HG03521 (cell line): ENCODE measurements around the gene WDR12.
"Not testable (repeated sequence)": the region's sequence is repeated elsewhere in the genome, so short reads cannot be mapped to it uniquely, and the experiment has no call there.

Experiments used
- ATAC-seq: cut with Tn5 transposase; IDR thresholded peaks from one replicate; pipeline ENCODE4 v1.9.1; 2021; ENCODE audit warnings: mild to moderate bottlenecking, moderate library complexity; ENCODE audit not compliant: unreplicated experiment

WDR12 gene

DNA sequence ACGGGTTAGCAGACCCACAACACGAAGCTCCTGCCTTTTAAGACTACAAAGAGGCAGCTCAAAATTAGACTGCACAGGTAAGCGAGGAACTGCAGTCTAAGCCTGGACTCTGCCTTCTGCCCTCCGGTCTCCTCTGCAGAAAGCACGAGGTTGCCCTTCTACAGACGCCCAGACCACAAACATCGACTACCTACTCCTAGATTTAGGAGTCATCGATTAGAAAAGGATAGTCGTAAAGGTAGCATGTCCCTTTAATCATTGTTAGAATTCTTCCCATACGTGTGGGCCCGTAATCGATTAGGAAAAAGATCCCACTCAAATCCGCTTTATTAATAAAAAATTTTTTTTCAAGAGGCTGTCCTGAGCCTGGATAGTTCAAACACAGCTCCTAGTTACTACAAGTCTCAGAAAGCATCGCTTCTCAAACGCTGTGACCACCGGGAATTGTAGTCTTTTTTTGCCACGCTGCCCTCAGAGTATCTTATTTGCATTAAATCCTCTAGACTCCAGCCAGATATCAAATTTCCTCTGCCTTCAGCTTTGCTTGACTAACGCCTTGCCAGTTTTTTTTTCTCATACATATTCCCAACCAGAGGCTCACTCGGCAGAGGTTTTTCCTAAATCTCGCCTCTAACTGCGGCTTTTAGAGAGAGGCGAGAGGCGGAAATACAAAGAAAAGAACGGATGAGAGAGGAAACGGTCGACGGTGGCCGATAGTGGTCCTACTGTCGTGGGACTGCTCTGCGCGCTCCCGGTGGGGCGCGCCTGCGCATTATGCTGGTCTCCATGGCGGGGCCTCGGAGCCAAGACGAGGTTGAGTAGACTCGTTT lies at the start of gene WDR12, which contains the start of gene CARF:
TSS of gene WDR12 (minus strand) at position 162 of the 830 bp plus-strand sequence. CDS start 197 bp downstream, outside the sequence.
TSS of gene CARF (plus strand) at position 764 of the 830 bp plus-strand sequence. CDS start 29,628 bp downstream, outside the sequence.
- peak; percentile 81 for ATAC-seq

DNA sequence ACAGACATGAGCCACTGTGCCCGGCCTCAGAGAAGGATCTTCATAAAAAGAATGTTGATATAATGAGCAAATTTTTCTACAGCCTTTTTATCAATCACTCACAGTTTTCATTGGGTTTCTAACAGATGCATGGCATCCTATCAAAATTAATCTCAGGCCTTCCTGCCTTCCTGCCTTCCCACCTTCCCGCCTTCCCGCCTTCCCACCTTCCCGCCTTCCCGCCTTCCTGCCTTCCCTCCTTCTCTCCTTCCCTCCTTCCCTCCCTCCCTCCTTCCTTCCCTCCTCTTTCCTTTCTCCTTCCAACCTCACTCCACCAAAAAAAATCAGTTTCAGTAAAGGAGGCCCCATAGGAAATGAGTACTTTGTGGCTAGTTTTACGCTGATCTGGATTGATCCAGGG lies 49.1 kb upstream of the WDR12 start:
- no peak for ATAC-seq

DNA sequence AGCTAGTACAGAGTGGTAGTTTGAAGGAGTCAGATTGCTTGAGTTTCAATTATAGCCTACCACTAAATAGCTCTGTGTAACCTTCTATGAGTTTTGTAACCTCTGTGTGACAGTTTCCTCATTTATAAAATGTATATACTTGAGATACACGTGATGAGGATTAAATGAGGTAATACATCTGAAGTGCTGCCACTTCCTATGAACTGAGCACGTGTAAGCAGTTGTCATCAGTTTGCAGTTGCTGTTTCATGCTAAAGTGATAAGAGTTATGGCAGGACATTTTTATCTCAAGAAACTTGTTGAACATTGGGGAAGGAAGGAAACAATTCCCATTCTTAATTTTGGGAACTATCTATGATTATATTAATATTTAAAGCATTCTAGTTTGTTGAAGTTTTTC lies 39.1 kb upstream of the WDR12 start:
- ATAC-seq: no peak

DNA sequence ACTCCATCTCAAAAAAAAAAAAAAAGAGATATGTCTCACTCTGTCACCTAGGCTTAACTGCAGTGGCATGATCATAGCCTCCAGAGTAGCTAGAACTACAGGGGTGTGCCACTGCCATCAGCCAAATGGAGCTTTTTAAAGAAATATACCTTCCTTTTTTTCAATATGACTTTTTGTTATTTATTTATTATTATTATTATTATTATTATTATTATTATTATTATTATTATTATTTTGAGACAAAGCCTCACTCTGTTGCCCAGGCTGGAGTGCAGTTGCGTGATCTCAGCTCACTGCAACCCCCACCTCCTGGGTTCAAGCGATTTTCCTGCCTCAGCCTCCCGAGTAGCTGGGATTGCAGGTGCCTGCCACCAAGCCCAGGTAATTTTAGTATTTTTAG lies 37.9 kb upstream of the WDR12 start:
- not testable (repeated sequence) for ATAC-seq

DNA sequence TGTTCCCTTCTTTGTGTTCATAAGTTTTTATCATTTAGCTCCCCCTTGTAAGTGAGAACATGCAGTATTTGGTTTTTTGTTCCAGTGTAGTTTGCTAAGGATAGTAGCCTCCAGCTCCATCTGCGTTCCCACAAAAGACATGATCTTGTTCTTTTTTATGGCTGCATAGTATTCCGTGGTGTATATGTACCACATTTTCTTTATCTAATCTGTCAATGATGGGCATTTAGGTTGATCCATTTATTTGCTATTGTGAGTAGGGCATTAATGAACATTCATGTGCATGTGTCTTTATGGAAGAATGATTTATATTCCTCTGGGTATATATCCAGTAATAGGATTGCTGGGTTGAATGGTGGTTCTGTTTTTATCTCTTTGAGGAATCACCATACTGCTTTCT lies 34.0 kb upstream of the WDR12 start:
- no peak for ATAC-seq

DNA sequence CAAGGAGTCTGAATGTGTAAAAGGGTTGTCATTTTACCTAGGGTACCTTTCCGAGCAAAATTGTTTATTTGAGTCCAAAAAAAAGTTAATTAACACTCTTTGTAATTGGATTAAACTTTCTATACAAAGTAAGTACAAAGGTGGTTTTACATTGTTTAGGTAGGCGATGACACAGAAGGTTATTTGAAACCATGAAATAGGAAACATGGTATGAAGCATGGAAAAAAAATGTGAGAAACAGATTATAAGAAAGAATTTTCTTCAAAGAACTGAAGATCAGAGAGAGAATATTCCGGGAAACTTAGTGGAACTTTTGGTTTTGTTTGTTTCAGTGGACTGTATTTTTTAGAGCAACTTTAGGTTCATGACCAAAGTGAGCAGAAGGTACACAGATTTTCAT lies 33.3 kb upstream of the WDR12 start:
- no peak for ATAC-seq

DNA sequence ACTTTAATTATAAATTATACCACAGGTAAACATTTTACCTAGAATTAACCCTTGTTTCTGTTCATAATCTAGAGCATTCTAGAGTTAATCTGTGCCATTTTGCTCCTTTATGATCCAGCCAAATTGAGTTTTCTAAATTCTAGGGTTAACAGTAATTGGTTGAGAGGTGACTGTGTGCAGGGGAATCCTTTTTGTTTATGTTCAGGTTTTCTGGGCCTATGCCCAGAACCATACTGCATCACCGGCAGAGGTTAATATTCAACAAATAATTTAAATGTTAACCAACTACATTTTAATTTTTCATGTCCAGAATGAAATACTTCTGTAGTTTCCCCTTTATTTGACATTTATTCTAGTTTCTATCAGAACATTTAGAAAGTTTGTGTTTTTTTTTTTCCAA lies 32.9 kb upstream of the WDR12 start:
- no peak for ATAC-seq

DNA sequence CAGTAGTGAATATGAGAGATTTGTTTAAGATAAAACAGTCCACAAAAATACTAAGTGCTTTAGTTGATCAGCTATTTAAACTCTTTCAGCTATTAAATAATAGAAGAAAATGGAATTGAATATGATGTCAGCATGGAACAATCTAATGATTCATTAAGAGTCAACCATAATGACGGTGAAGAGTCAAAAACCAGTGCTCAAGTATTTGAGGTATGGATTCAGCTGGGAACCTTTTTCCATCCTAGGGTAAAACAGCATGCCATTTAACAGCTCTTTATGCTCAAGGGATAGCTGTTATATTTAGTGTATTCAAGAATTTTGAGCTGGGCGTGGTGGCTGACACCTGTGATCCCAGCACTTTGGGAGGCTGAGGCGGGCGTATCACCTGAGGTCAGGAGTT lies 30.3 kb upstream of the WDR12 start:
- no peak for ATAC-seq

DNA sequence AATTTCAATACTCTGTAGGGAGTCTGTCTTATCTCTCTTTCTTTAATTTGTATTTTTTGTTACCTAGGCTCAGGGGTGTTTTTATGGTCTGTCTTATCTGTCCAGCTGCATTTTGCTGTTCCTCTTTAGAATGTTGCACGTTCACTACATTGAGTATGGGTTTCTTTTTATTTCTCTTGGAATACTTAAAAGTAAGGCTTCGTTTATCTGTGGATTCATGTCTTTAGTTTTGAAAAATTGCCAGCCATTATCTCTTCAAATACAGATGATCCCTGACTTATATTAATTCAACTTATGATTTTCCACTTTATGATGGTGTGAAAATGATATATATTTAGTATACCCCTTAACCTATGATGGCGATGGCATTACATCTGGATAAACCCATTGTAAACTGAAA lies 27.5 kb upstream of the WDR12 start:
- ATAC-seq: no peak

DNA sequence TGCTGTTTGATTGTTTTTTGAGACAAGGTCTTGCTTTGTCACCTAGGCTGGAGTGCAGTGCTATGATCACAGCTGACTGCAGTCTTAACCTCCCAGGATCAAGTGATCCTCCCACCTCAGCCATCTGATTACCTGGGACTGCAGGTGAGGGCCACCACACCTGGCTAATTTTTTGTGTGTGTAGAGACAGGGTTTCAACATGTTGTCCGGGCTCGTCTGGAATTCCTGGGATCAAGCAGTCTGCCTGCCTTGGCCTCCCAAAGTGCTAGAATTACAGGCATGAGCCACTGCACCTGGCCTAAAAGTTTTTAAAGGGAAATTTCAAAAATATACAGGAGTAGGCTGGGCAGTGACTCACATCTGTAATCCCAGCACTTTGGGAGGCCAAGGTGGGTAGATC lies 23.0 kb upstream of the WDR12 start:
- no peak for ATAC-seq

DNA sequence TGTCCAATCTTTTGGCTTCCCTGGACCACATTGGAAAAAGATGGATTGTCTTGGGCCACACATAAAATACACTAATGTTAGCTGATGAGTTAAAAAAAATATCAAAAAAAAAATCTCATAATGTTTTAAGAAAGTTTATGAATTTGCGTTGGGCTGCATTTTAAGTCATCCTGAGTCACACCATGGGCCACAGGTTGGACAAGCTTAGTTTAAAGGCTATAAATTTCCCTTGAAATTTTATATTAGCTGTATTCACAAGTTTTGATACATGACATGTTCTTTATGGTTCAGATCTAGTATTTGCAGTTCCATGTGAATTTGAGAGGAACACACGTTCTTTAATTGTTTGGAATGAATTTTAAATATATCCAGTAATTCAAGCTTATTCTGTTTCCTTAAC lies 22.5 kb upstream of the WDR12 start:
- no peak for ATAC-seq

DNA sequence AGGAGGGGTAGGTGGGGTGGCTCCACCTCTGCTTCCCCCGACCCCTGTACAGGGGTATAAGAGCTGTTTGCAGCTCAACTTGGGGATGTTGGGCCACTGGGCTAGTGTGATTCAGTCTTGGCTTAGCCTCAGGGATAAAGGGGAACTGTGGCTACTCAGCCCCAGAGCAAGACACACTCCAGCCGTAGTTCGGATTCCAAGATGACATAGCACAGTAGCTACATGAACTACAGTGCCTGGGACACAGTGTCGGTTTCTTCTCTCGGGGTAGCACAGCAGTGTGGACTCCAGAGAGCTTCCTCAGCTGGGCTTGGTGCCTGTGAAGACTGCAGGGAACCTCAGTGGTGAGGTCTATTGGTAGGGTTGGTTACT lies 21.7 kb upstream of the WDR12 start:
- ATAC-seq: no peak

DNA sequence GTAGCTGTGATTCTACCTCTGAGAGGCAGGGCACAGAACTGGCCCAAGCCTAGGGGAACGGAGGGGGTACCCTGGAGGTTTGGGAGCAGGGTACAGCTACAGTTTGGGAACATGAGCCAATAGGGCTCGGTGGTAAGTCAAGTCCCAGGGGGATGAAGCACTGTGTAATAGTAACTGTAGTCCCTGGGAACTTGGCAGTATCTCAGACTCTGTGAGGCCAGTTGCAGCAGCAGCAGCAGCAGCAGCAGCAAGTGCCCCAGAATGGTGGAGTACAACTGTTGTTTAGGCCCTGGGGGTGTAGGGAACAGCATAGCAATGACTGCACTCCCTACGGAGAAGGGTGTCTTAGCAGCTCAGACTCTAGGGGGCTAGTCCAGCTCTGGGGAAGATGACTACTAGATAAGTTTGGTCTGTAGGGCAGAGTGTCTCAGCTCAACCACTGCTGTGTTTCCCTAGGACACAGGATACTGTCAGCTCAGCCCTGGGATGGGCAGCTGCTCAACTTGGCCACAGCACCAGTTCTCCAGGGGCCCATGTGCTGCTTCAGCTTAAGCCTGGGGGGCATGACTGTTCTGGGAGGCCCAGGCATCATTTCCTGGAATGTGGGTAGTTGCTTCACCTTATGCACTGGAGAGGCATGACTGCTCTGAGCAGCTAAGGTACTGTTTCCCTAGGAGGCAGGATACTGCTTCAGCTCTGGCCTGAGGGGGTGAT lies 21.1 kb upstream of the WDR12 start:
- no peak for ATAC-seq

DNA sequence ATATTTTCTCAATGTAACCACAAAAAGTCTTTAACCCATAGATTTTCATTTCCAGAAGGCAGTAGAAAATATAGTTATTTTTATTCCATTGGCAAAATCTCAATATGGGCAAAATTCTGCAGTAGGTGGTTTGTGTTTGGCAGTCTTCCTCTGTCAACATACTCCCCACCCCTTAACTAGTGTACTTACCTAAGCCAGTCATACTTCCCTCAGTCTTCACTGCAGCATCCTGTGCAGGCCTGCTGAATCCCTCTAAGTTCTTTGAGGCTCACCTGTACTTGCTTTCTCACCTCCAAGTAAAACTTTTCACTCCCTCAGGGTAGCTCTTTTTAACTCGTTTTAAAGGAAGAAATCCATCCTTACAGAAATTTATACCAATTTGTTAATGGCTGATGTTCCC lies 7.4 kb upstream of the WDR12 start:
- ATAC-seq: no peak

DNA sequence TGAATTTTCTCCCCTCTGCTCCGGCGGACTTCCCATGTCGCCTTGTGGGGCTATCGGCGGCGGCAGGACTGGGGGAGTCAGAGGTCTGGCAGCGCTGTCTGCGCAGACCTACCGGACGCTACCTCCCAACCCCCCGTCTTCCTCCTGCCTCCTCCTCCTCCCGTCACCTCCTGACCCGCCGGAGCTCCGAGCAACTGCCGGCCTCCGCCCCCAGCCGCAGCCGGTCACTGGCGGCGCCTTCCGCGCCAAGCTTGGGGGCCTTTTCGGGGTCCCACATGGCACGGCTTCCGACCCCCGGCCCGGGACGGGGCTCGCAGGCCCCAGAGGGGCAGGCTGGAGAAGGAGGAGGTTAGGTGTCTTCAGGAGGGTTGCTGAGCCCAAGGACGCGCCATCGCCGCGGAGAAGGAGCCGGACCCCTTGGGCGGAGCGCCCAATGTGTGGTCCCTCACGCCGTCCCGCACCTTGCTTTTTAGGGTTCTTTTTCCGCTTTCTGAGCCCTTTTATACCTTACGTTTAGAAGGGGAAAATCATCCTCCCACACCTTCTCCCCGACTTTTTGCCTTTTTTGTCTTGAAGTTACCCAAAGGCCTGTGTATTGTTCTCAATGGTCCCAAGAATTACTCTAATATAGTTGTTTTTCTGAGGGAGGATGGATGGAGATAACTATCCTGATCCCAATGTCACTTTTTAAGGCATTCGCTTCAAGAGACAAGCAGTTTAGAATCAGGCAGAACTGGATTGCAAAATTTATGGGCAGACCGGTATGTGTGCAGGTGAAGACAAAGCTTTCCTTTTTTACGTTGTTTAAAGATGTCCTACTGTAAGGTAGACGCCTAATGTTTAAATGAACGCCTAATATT lies 1.1 kb upstream of the WDR12 start:
- ATAC-seq: peak; percentile 60

DNA sequence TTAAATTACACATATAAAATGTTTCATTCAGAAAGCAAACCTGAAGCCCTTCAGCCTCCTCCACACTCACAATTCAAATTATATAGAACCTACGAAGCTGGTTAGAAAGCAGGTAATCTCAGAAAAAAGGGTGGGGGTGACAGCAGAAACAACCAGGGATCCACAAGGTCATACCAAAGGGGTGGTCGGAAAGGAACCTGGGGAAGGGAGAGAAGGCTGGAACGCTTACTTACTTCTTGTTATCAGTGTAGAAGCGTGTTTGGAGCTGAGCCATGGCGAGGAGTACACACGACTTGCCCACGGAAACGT lies 316 bp downstream of the WDR12 start:
- no peak for ATAC-seq

DNA sequence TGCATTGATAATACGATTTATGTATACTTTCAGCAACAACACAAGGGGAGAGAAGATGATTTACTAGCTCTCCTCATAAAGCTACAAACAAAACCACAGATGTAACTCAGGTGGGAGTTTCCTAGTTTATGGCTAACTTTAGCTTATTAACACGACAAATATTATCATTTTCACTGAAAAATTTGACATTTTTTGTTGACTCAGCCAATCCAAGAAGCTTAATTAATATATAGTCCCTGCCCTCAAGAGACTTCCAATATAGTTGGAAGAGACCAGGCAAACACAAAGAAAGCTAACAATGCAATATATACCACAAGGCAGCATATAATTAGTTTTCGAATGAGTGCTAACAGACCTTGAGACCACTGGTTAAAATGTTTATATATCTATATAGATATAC lies 775 bp downstream of the WDR12 start:
- no peak for ATAC-seq

DNA sequence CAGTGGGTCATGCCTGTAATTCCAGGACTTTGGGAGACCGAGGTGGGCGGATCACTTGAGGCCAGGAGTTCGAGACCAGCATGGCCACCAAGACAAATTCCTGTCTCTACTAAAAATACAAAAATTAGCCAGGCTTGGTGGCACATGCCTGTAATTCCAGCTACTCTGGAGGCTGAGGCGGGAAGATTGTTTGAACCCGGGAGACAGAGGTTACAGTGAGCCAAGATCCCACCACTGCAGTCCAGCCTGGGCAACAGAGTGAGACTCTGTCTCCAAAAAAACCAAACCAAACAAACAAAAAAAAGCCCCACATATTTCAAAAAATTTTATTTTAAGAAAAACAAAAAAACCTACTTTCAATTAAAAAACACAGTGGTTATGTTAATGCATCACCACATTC lies 1.2 kb downstream of the WDR12 start:
- ATAC-seq: not testable (repeated sequence)

DNA sequence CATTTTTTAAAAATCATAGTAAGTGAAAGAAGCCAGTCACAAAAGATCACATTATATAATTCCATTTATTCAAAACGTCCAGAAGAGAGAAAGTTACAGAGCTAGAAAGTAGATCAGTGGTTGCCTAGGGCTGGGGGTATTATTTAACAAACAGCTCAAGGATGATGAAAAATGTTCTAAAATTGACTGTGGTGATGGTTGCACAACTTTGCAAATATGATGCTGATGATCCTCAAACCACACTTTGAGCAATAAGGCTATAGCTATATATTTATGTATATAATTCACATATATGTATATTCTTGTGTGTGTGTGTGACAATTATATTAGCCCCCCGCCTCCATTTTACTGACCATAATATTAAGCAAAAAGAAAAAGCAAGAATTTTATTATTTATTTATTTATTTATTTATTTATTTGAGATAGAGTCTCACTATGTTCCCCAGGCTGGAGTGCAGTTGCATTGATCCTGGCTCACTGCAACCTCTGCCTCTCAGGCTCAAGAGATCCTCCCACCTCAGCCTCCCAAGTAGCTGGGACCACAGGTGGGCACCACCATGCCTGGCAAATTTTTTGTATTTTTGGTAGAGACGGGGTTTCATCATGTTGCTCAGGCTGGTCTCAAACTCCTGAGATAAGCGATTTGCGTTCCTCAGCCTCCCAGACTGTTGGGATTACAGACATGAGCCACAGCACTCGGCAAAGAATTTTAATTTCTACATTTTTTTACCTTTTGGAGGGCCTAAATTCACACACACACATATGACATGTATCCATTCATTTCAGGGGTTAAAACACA lies 1.9 kb downstream of the WDR12 start:
- ATAC-seq: no peak

DNA sequence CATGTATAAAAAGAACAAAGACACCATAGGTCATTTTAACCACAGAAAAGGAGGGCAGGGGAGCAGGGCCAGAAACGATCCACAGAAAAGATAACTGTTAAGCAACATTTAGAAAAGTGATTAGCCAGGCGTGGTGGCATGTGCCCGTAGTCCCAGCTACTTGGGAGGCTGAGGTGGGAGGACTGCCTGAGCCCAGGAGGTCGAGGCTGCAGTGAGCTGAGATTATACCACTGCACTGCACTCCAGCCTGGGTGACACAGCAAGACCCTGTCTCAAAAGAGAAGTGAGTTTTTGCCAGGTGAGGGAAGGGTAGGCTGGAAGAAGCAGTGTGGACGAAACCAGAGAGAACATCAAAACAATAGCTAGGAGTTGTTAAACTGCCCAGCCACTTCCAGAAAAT lies 3.3 kb downstream of the WDR12 start:
- ATAC-seq: no peak

DNA sequence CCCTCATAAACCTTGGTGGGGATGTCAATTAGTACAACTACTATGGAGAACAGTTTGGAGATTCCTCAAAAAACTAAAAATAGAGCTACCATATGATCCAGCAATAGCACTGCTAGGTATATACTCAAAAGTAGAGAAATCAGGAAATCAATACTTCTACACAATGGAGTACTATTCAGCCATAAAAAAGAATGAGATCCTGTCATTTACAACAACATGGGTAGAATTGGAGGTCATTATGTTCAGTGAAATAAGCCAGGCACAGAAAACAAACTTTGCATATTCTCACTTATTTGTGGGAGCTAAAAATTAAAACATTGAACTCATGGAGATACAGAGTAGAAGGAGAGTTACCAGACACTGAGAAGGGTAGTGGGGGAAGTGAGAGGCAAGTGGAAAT lies 6.0 kb downstream of the WDR12 start:
- ATAC-seq: not testable (repeated sequence)
